ENCODE data around the gene MYO7A.

GRCh38 chr11:77171885-77172665 is 44.0 kb downstream of the MYO7A start:
- TF ChIP-seq CTCF (IDR thresholded peaks at IDR 0.05): no peak
- TF ChIP-seq POLR2AphosphoS5 (IDR thresholded peaks at IDR 0.05): no peak
- no peak for TF ChIP-seq POLR2A (IDR thresholded peaks at IDR 0.05)
